ENCODE measurements around the gene NCOA6.

NCOA6 gene

DNA sequence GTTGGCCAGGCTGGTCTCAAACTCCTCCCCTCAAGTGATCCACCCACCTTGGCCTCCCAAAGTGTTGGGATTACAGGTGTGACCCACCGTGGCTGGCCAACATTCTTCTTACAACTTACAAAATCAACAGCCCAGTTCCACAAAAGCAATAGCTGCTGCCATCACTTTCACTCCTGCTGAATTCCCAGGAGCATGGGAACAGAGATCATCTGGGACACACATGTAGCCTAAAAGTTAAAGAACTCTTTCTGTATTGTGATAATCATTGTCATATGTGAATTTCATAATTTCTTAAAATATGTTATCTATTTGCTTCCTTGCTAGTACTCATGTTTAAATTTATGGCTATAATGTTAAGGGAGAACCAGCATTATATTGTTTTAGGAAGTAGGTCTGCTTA lies 51.7 kb downstream of the NCOA6 start:
- H3K4me3 ChIP-seq: no peak overlapping the region
- peaks cover 35 to 78% (median 39%) of the 10 kb centered on the region in 3 donors for H3K36me3 ChIP-seq
- H3K4me1 ChIP-seq: no peaks in the 10 kb centered on the region
- no peak overlapping the region for H3K27ac ChIP-seq
- H3K9me3 ChIP-seq: no peaks in the 10 kb centered on the region
- H3K27me3 ChIP-seq: no peaks in the 10 kb centered on the region
- TF ChIP-seq CTCF (IDR thresholded peaks at IDR 0.05): no peak
- DNase-seq: no peak
- intact Hi-C loops (cut with DNase I; ENCODE audit: low total_unique reads): loop anchor here (5.0 kb wide), 1 partner anchor 196 kb away; no protein-coding TSS in a partner anchor

GRCh38 chr20:34772437-34772836 lies 53.0 kb downstream of the NCOA6 start:
- Histone ChIP-seq H3K27ac (no peak overlapping the region), H3K36me3 (peaks cover 46 to 78% (median 47%) of the 10 kb centered on the region in 3 donors)
- intact Hi-C loops (cut with DNase I; ENCODE audit: low total_unique reads): loop anchor here (5.0 kb wide), 1 partner anchor 195 kb away; no protein-coding TSS in a partner anchor

GRCh38 chr20:34771680-34772081 lies 53.8 kb downstream of the NCOA6 start:
- no peaks in the 10 kb centered on the region for H3K27me3 ChIP-seq
- peaks cover 54 to 82% (median 54%) of the 10 kb centered on the region in 3 donors for H3K36me3 ChIP-seq
- DNase-seq: no peak
- no peak overlapping the region for H3K27ac ChIP-seq
- no peaks in the 10 kb centered on the region for H3K4me1 ChIP-seq
- intact Hi-C loops (cut with DNase I; ENCODE audit: low total_unique reads): loop anchor here (5.0 kb wide), 1 partner anchor 194 kb away; no protein-coding TSS in a partner anchor
- H3K4me3 ChIP-seq: no peak overlapping the region
- no peak for TF ChIP-seq CTCF (IDR thresholded peaks at IDR 0.05)
- no peaks in the 10 kb centered on the region for H3K9me3 ChIP-seq

More at GRCh38 chr20:34772437-34772836, 53.0 kb downstream of the NCOA6 start:
- DNase-seq: no peak
- no peaks in the 10 kb centered on the region for H3K4me1 ChIP-seq
- no peak overlapping the region for H3K4me3 ChIP-seq
- H3K9me3 ChIP-seq: no peaks in the 10 kb centered on the region
- no peak for TF ChIP-seq CTCF (IDR thresholded peaks at IDR 0.05)
- H3K27me3 ChIP-seq: no peaks in the 10 kb centered on the region

DNA sequence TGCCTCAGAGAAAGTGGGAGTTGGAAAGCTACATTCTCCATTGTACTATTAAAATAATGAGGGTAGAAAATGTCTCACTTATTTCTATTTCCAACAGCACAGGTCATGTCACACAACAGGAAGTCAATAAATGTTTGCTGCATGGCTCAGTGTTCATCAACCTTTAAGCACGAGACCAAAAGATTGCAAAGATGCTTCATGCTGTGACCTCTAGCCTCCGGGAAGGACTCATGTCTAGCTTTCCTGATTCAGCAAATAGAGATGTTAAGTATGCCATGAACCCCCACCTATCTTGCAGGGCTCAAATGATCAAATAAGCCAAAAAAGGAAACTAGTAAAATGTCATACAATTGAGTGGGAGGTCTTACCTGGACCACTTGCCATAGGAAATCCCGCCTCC lies 57.4 kb downstream of the NCOA6 start:
- TF ChIP-seq CTCF (IDR thresholded peaks at IDR 0.05): no peak
- H3K27ac ChIP-seq: no peak overlapping the region
- H3K4me3 ChIP-seq: no peak overlapping the region
- no peak for DNase-seq
- H3K4me1 ChIP-seq: no peaks in the 10 kb centered on the region
- no peaks in the 10 kb centered on the region for H3K9me3 ChIP-seq
- intact Hi-C loops (cut with DNase I; ENCODE audit: low total_unique reads): no loop called here
- H3K36me3 ChIP-seq: peaks cover 48 to 83% (median 65%) of the 10 kb centered on the region in 3 donors
- H3K27me3 ChIP-seq: no peaks in the 10 kb centered on the region

- Histone ChIP-seq H3K4me3 (no peak overlapping the region), H3K36me3 (peaks cover 67 to 86% (median 79%) of the 10 kb centered on the region in 3 donors), H3K9me3 (no peaks in the 10 kb centered on the region), H3K27me3 (no peaks in the 10 kb centered on the region), H3K4me1 (no peaks in the 10 kb centered on the region), H3K27ac (no peak overlapping the region)
- intact Hi-C loops (cut with DNase I; ENCODE audit: low total_unique reads): no loop called here
- no peak for DNase-seq
- TF ChIP-seq CTCF (IDR thresholded peaks at IDR 0.05): no peak
Measured at GRCh38 chr20:34762031-34762555, 63.4 kb downstream of the NCOA6 start.
